ENCODE data around the gene PRKD2.
A peak's percentile ranks its signal among the peaks of the same experiment; 100 is the strongest.
"Not testable (repeated sequence)": the region's sequence is repeated elsewhere in the genome, so short reads cannot be mapped to it uniquely, and the experiment has no call there.

The PRKD2 gene

GRCh38 chr19:46717034-46717715, at the start of gene PRKD2:
Gene PRKD2 (minus strand): TSS chr19:46717114. CDS start chr19:46716370, 744 bp downstream.
- peak; percentile 74 for DNase-seq (ENCODE audit: low spot score)

GRCh38 chr19:46764817-46765291, 47.9 kb upstream of the PRKD2 start:
- DNase-seq (ENCODE audit: low spot score): no peak

- no peak for DNase-seq (ENCODE audit: low spot score)
These were observed 45.5 kb upstream of the PRKD2 start for GRCh38 chr19:46762245-46762890.

GRCh38 chr19:46761418-46761831, 44.5 kb upstream of the PRKD2 start:
- no peak for DNase-seq (ENCODE audit: low spot score)

- not testable (repeated sequence) for DNase-seq (ENCODE audit: low spot score)
These were observed 44.0 kb upstream of the PRKD2 start for GRCh38 chr19:46760897-46761296.

GRCh38 chr19:46760363-46760762, 43.4 kb upstream of the PRKD2 start:
- no peak for DNase-seq (ENCODE audit: low spot score)

GRCh38 chr19:46759817-46760333, 43.0 kb upstream of the PRKD2 start:
- no peak for DNase-seq (ENCODE audit: low spot score)

GRCh38 chr19:46759206-46759605, 42.3 kb upstream of the PRKD2 start:
- no peak for DNase-seq (ENCODE audit: low spot score)

- peak; percentile 70 for DNase-seq (ENCODE audit: low spot score)
These were observed 39.6 kb upstream of the PRKD2 start for GRCh38 chr19:46756544-46756888.

GRCh38 chr19:46755853-46756543, 39.1 kb upstream of the PRKD2 start:
- no peak for DNase-seq (ENCODE audit: low spot score)

GRCh38 chr19:46755077-46755852, 38.4 kb upstream of the PRKD2 start:
- DNase-seq (ENCODE audit: low spot score): no peak

- DNase-seq (ENCODE audit: low spot score): no peak
These were observed 36.7 kb upstream of the PRKD2 start for GRCh38 chr19:46753420-46754155.

- DNase-seq (ENCODE audit: low spot score): peak; percentile 67
These were observed 31.6 kb upstream of the PRKD2 start for GRCh38 chr19:46748325-46749109.

GRCh38 chr19:46746281-46747057, 29.6 kb upstream of the PRKD2 start, which contains the start of gene STRN4:
Gene STRN4 (minus strand): TSS chr19:46746450. CDS start chr19:46746430, 20 bp downstream.
- DNase-seq (ENCODE audit: low spot score): no peak

GRCh38 chr19:46745521-46746280, 28.8 kb upstream of the PRKD2 start, which contains the start of gene FKRP:
Gene FKRP (plus strand): TSS chr19:46746057. CDS start chr19:46755451, 9,394 bp downstream.
- no peak for DNase-seq (ENCODE audit: low spot score)

GRCh38 chr19:46745030-46745429, 28.1 kb upstream of the PRKD2 start:
- DNase-seq (ENCODE audit: low spot score): no peak

- DNase-seq (ENCODE audit: low spot score): no peak
These were observed 27.2 kb upstream of the PRKD2 start for GRCh38 chr19:46744005-46744691.

GRCh38 chr19:46742926-46743480, 26.1 kb upstream of the PRKD2 start:
- DNase-seq (ENCODE audit: low spot score): no peak

All from kidney capillary endothelial cell (primary cell).